GM21381 (cell line): ENCODE results near the gene CDH3.
"Not testable (repeated sequence)": the region's sequence is repeated elsewhere in the genome, so short reads cannot be mapped to it uniquely, and the experiment has no call there.

Experiments
- ATAC-seq: cut with Tn5 transposase; IDR thresholded peaks from one replicate; pipeline ENCODE4 v1.9.1; 2021; ENCODE audit warnings: mild to moderate bottlenecking, moderate library complexity; ENCODE audit not compliant: unreplicated experiment

The CDH3 gene

GRCh38 chr16:68698091-68698490, 53.0 kb downstream of the CDH3 start:
- ATAC-seq = no peak

GRCh38 chr16:68700120-68700519, 55.0 kb downstream of the CDH3 start:
- ATAC-seq = no peak

DNA sequence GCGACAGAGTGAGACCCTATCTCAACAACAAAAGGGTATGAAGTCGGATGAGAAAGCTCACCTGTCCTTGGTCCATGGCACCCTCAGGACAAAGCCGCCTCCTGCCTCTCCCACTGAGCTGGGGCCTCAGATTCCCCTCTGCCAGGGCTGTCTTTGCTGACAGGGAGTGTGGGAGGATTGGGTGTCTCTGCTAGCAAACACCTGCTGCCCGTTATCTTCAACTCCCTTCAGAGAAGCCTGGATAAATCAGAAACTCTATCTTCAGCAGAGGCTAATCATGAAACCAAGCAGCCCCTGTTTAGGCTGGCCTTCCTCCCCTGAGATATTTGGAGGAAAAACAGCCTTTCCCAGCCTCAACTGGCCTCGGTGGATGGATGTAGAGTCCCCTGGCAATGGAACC, 55.7 kb downstream of the CDH3 start:
- no peak for ATAC-seq

GRCh38 chr16:68704232-68704867, 59.2 kb downstream of the CDH3 start:
- ATAC-seq = no peak

DNA sequence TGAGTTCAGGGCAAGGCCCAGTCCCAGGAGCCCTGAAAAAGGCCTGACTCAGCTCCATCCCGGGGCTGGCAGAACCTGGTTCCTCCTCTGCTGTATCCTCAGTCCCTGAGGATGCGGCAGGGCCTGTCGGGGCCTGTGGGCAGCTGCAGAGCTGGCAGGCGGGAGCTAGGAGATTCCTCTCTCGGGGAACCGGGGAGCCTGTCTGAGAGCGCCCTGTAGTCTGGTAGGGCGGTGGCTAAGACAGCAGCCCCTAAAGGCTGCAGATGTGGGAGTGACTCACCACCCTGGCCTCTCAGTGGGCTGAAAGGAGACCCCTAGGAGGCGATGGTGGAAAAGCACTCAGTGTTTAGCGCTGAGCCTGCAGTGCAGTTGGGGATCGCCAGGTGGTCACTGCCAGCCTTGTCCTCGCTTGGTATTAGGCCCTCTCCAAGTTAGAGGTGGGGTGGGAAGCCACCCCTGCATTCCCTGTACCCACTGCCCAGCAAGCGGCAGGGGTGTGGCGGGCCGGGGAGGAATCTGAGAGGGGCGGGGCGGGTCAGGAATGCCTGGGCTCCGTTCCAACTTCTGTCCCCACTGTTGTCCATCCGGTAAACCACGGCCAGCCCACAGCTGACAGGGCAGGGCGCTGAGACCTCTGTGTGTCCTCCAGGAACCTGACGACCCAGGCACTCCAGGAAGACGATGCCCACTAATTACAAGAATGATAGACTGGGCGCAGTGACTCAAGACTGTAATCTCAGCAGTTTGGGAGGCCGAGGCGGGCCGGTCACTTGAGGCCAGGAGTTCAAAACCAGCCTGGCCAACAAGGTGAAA, 62.4 kb downstream of the CDH3 start:
- ATAC-seq = no peak

DNA sequence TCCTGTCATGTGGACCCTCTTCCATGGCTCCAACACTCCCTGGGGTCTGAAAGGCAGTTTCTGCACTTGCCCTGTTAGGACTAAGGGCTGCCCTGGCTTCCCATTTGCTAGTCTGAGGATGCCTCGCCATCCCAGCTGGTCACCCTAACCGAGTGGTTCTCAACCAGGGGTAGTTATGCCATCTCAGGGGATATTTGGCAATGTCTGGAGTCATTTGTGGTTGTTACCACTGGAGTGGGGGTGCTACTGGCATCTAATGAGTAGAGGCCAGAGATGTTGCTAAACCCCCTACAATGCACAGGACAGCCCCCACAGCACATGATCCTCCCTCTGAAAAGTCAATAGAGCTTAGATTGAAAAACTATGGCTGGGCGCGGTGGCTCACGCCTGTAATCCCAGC, 65.1 kb downstream of the CDH3 start:
- no peak for ATAC-seq

DNA sequence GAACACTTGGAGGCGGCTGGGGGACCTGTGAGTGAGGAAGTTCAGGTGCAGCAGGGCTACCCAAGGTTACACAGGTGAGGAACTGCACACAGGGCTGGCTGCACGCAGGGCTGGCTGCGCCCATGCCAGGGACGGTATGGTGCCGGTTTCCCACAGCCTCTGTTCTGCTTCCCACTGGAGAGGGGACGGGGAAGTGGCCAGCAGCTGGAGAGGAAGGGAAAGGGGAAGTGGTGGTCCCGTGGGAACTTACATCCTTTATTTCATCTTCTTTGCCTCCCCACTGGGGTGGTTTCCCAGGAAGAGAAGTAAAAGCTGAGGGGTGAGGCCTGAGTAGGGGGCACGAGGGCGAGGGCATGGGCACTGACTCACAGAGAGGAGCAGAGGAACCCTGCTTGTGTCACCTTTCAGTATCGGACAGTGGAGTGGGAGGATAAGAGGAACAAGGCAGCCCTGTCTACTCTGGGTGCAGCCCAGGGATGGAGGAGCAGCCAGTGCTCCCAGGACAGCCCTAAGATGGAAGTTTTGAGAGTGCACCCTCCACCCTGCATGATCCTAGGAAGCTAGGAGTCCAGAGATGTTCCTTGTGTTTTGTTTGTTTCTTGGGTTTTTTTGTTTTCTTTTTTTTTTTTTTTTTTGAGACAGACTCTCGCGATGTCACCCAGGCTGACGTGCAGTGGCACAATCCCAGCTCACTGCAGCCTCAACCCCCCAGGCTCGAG, 66.5 kb downstream of the CDH3 start:
- no peak for ATAC-seq

GRCh38 chr16:68713361-68713760, 68.3 kb downstream of the CDH3 start:
- ATAC-seq = no peak

- no peak for ATAC-seq
Measured at GRCh38 chr16:68715471-68715870, 70.4 kb downstream of the CDH3 start.

DNA sequence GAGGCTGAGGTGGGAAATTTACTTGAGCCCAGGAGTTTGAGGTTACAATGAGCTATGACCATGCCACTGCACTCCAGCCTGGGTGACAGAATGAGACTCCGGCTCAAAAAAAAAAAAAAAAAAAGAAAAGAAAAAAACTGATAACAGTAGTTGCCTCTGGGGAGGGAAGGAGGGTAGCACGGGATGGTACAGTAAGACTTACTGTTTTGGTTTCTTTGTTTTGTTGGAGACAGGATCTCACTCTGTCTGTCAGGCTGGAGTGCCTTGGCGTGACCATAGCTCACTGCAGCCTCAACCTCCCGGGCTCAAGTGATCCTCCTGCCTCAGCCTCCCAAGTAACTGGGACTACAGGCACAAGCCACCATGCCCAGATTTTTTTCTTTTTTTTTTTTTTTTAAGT, 71.4 kb downstream of the CDH3 start:
- ATAC-seq = not testable (repeated sequence)

GRCh38 chr16:68717684-68718083, 72.6 kb downstream of the CDH3 start:
- ATAC-seq = no peak

DNA sequence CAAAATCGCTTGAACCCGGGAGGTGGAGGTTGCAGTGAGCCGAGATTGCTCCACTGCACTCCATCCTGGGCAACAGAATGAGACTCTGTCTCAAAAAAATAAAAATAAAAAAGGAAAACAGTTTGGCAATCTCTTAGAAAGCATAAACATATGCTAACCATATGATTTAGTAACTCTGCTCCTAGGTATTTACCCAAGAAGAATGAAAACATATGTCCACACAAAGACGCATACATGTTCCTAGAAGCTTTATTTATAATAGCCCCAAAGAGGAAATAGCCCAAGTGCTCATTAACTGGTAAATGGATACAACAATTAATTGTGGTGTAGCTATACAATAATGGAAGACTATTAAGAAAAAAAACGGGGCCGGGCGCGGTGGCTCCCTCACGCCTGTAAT, 73.5 kb downstream of the CDH3 start:
- no peak for ATAC-seq

GRCh38 chr16:68719993-68720489, 74.9 kb downstream of the CDH3 start:
- ATAC-seq = peak; percentile 80

GRCh38 chr16:68722119-68723024, 77.3 kb downstream of the CDH3 start:
- no peak for ATAC-seq

GRCh38 chr16:68724797-68725196, 79.7 kb downstream of the CDH3 start:
- no peak for ATAC-seq

GRCh38 chr16:68728523-68728922, 83.4 kb downstream of the CDH3 start:
- no peak for ATAC-seq

- ATAC-seq = no peak
Measured at GRCh38 chr16:68731637-68732036, 86.5 kb downstream of the CDH3 start.

DNA sequence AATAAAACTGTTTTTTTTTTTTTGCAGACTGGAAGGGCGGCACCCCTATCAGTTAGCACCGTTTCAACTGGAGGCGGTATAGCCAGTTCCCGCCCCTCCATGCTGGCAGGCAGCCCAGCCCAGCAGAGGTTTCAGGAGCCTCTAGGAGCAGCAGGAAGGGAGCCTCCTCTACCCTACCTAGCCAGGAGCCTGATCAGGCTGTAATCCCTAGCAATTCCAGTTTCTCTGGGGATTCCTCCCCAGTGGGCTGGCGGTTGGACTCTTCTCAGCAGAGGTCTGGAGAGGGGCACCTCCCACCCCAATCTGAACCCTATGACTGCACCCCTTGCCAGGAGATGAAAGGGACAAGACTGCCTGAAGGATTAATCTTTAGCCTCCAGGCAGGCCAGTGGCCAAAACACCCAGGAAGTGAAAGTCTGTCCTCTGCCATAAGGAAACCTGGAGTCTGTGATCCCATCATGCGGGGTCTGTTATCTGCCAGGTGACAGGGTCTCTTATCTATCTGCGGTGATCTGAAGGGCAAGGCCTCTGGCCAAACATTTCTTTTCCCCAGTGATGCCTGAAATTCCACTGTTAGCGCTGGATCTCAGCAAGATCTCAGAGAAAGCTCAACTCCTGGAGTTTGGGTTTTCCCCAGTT, 87.1 kb downstream of the CDH3 start:
- ATAC-seq = no peak

DNA sequence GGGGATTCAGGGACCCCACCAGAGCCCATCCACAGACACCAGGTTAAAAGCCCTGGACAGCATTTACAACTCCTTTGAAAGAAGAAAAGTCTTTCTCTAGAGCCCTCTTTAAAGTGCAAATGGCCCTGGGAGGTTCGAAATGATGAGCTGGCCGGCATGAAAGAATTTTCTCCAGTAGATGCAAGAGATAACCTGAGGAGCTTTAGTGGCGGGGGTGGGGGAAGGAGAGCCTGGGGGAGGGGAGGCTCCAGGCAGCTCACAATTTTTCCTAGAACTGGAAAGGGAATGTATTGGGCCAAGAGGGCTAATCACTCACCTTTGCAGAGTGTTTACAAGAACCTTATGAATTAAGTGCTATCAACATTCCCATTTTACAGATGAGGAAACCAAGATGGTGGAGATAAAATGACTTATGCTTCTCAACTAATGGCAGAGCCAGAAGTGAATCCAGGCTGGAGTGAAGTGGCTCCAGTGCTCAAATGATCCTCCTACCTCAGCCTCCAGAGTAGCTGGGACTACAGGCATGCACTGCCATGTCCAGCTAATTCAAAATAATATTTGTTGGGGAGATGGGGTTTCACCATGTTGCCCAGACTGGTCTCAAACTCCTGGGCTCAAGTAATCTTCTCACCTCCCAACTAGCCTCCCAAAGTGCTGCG, 87.8 kb downstream of the CDH3 start:
- no peak for ATAC-seq

- ATAC-seq = no peak
Measured at GRCh38 chr16:68733570-68733969, 88.5 kb downstream of the CDH3 start.
